GM18519 (cell line): ENCODE data around the gene PROM1.
A peak's percentile ranks its signal among the peaks of the same experiment; 100 is the strongest.

ENCODE experiments used
- ATAC-seq: cut with Tn5 transposase; IDR thresholded peaks from one replicate; pipeline ENCODE4 v1.9.1; 2021; ENCODE audit warnings: mild to moderate bottlenecking, moderate library complexity; ENCODE audit not compliant: unreplicated experiment, low FRiP score

The PROM1 gene

DNA sequence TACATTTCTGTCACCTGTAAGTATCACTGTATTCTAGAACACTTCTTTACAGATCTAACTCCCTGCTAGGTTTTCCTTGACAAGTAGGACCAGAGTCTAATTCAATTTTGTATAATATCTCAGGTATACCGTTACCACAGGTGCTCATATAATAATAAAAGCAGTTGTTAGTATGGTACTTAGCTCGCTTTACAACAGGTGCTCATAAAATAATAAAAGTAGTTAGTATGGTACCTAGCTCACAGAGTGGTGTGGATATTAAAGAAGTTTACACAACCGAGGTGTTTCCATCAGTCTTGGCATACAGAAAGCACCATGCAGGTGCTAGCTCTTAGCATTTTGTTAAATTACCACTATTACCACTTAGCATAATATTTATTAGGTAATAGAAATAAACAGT is 88.0 kb downstream of the PROM1 start:
- ATAC-seq, result no peak

- no peak for ATAC-seq
Observed at GRCh38 chr4:15992167-15992485, 91.7 kb downstream of the PROM1 start.

DNA sequence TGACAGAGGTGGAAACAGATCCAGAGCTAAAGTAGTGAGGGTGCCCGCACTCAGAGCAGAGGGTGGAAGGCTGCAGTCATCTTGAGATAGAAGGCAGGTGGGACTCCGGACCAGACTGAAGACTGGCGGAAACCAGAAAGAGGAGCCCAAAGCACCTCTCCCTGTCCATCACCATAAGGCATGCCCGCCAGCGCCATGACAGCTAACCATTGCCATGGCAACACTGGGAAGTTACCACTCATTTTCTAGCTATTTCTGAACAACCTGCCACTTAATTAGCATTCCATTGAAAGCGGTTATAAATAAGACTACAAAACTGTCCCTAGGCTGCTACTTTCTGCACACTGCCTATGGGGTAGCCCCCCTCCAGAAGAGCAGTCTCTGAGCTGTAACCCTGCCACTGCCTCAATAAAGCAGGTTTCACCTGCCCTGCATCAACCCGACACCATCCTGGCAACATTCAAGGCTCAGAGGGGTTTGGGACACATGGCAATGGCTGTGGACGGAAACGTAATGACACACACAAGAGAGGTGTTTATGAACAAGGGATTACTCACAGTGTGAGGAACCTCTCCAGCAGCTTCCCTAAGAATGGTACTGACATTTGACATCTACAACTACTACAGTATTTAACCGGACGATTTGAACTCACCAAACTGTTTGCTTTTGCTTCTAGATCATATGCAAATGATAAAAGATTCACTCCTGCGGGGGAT is 93.1 kb downstream of the PROM1 start:
- ATAC-seq, result no peak

GRCh38 chr4:15989424-15989823 is 94.4 kb downstream of the PROM1 start:
- no peak for ATAC-seq

- no peak for ATAC-seq
Observed at GRCh38 chr4:15988222-15988621, 95.6 kb downstream of the PROM1 start.

DNA sequence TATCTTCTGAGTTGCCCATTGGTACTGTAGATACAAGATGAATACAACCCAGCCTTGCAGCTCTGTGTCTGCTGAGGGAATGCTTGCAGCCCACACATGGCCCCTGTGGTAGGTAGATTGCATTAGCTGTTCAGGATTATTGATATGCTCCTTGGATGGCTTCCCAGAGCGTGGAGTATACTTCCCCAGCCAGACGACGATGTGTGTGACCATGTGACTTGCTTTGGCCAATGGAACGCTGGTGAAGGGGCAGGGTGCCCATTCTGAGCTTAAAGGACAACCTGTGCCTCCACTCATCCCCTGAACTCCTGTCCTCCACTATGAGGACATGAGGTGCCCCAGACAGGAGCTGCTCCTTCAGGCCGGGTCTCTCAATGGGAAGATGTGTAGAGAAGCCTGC is 96.9 kb downstream of the PROM1 start:
- no peak for ATAC-seq

- ATAC-seq, result no peak
Observed at GRCh38 chr4:15983610-15984009, 100.2 kb downstream of the PROM1 start.

DNA sequence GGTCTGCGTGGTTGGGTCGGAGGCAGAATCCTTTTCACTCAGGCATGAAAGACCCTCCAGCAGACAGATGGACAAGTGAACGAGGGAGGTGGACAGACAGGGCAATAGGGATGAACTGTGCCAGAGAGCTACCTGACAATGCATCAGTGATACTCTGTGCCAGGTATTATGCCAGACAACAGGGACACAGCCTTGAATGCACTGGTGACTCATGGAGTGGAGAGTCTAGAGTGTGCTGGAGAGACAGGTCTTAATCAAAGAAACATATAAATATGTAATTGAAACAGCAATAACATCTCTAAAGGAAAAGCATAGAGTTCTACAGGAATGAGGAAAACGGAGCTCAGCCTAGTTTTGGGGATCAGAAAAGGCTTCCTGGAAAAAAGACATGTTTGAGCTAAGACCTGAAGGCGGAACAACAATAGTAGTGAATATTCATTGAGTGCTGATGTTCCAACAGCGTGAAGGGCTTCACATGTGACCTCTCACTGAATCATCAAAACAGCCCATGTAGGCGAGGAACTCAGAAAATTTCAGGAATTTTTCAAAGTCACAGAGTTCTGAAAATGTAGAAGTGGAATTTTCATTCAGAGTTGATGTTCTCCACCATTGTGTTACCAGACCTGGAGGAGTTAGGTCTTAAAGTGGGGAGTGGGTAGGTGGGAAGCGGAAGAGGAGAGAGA is 100.8 kb downstream of the PROM1 start:
- no peak for ATAC-seq

DNA sequence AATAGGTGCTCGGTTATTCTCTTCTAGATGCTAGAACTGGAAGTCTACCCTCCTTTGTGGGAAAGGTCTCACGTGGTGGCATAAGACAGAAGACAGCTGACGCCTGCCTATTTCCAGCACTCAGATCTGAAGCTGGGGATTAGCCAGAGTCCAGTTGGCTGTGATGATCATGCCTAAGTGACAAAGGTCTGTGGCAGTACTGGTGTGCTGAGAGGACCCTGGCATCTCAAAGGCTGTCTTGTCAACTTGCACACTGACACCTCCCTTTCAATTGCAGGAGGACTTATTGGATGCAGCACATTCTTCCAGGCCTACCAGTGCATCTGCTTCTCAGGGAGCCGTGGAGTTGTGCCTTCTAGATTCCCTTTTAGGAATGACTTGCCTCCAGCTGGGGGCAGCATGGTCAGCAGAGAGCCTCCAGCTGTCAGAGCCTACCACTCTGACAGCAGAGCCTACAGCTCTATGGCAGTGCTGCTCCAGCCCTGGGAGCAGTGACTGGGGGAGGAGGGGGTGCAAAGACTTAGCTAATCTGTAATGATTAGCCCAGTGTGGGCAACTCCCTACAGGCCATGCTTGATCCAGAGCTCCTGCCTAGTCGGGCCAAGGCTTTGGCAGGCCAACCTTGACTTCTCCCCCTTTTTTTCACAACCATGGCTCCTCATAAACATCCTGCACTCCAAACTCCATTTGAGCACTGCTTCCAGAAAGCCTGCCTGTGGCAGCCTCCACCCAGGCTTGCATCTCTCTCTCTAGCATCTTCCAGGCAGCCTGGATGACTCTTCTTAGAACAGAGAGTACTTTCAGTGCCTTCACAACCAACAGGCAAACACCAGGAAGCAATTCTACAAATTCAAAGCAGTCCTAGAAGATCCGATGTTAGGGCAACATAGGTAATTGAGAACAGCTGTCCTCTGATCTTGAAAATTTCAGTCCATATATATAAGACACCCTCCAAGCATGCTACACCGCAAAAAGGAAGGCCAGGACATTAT is 107.1 kb downstream of the PROM1 start:
- no peak for ATAC-seq

DNA sequence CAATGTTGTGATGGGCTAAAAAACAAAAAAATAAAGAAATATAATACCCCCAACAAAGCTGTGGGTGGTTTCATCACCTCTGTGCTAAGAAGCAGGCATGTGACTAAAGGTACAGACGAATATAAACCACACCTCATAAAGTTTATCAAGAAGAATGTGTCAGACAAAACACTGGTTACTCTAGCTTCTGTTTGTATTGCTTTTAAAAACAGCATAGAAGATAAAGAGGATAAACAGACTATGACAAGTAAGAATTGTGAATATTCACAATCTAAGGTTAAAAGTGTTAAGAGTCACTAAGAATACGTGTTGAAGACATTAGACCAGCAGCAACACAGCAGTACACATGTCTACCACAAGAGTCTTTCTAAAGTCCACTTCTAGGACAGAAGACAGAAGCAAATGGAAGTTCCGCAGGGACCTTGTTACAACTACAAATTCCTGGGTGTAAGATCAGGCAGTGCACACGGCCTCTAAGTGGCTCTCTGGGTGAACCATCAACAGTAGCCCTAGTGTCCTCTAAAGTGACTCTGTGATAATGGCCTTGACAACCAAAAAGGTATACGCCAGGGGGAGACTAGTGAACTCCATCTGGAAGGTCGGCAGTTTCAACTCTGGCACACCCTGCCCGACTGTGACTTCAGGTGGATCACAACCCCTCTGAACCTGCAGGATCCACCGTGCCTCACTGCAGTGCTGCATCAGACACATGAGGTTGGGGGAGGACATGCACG is 112.6 kb downstream of the PROM1 start:
- no peak for ATAC-seq

DNA sequence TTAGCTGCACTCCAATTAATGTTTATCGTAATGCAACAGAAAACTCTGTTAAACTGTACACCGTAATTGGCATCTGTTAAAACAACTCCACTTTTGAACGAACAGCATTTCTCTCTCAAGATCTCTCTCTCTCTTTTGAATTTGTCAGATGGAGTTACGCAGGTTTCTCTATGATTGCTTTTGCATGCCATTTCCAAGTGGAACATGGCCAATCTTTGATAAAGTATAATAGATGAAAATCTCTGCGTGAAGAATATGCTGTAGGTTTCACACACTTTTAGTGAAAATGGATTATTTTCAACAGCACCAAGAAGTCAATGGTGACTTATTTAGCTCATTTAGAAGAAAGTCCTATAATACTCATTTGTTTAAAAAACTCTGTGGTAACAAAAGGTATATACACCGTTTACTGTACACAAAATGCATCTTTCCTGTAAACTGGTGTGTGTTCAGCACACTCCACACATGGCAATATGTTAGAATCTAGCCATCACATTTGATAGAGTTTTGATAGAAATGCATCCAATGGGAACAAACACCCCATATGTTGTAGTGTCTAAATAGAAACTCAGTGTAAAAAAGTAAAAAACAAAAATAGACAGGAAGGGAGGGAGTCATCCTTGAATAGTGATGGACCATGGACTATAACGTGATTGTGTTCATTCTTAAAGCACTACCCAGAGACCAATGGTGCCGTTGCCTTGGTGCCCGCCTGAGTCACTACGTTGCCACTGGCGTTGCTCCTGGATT is 115.1 kb downstream of the PROM1 start:
- no peak for ATAC-seq

DNA sequence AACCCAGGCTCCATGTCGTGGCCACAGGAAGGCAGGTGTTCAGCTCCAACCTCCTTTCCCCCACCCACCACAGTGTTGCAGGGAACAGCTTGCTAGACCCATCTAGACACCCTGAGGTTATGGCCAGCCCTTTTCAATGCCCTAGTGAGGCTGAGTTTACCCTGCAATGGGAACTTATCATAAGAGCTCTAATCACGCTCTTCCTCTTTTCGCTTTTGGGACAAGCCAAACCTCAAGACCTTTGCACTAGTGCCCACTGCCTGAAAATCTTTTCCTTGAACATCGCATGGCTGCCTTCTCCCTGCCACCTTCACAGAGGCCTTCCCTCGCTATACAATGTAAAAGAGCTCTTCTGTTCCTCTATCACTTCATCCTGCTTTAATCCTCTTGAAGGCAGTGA is 118.5 kb downstream of the PROM1 start:
- no peak for ATAC-seq

GRCh38 chr4:15964159-15964558 is 119.7 kb downstream of the PROM1 start:
- ATAC-seq, result no peak

- ATAC-seq, result peak; percentile 62
Observed at GRCh38 chr4:15963576-15963975, 120.2 kb downstream of the PROM1 start.

GRCh38 chr4:15963001-15963451 is 120.8 kb downstream of the PROM1 start, which contains the start of gene FGFBP2:
FGFBP2 (minus strand) TSS chr4:15963175; CDS start chr4:15963129, 46 bp downstream.
- ATAC-seq, result no peak

- ATAC-seq, result no peak
Observed at GRCh38 chr4:15961781-15962510, 121.9 kb downstream of the PROM1 start.

DNA sequence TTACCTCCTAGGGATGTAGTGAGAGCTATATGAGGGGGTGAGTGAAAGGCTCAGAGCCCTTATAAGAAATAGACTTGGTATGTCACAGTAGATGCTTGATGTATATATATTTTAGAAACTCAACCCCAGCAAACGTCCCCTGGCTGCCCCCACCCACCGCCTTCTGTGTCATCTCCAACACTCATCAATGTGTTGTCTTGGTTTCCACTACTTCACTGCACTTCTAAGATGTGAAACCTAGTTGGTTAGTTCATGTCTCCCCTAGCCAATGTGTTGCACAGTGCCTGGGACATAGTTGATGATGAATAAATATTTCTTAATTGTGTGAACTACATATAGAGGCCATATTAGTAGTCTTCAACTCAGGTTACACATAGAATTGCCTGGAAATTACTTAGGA is 125.3 kb downstream of the PROM1 start:
- no peak for ATAC-seq

DNA sequence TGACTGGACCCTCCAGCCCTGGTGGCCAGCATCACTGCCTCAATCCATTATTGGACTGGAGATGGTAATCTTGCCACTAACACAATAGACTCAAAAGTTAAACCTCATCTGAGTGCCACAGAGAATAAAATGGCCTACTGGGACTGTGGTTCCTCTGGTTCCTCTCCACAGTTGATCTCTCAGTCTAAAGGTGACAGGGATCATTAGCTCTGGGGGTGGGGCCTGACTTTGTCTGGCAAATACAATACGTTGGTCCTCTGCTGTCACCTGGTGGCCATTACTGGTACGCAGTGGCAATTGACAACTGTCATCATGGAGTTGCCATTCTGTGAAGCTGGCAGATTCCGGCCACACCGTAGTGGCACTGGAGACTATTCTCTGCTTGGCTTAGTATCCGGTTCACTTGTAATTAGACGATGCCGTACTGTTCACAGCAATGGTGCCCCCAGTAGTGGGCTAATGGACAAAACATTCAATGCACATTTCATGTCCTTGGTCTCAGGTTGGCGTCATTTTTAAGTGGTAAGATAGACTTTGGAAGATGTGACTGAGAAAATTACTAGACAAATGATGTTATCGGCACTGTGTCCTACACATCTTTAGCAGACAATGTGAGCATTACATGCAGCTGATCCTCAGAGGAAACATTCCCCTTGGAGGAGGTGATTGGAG is 127.5 kb downstream of the PROM1 start:
- ATAC-seq, result peak; percentile 87
